ENCODE results near the gene GGACT. TPM values are rescaled to one million over a fixed set of nuclear protein-coding genes. Genes with fewer than 3 reads are reported as not detected.

The GGACT gene
- total RNA-seq, 1 donor from 2014 or later = 1.4 TPM

DNA sequence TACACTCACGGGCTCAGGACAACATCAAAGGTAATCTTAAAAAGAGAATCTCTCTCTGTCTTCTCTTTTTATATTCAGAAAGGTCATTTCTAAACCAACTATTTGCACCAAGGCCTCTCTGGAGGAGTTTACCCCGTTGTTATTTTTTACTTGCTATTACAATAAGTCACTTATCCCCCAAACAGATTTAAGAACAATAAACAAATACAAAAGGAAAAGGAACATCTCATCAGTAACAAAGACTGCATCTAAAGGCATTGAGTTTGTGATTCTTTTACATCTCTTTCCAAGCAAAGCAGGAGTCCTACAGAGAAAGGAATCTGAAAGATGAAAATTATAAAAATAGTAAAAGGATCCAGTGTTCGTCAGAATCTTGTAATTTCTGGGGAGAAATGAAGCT, 75.4 kb downstream of the GGACT start:
- DNase-seq = no peak

DNA sequence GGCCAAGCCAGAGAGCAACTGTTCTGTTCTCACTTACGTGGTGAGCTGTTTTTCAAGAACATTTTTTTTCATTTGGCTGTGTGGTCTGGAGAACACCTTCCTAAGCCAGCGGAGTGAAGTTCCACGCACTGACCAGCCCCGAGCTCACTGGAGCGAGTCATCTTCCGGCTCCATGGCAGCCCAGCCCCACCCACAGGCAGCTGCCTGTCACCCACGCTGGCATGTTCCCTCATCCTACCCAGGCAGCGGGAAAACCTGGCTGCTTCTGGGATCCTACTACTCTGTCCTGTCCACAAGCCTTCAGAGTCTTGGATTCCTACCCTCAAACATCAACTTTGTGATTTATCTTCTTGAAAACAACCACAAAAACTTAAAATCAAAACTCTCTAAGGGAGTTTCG, 76.2 kb downstream of the GGACT start:
- DNase-seq = no peak

DNA sequence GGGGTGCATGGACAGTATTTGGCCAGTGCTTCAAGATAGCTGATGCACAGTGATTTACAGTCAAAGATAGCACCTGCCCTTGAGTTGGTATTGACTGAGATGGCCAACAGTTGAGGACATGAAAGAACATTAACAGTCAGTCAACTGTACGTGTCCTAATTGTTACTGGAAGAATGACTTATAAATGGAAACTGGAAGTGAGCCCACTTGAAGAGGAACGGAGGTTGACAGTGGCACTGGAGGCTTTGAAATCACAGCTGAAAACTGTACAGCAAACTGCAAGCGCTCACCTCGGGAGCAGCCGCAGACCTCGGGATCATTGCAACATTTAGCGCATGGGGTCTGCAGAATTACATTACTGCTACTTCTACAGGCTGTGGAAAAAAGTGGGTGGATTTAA, 77.1 kb downstream of the GGACT start:
- DNase-seq = no peak

DNA sequence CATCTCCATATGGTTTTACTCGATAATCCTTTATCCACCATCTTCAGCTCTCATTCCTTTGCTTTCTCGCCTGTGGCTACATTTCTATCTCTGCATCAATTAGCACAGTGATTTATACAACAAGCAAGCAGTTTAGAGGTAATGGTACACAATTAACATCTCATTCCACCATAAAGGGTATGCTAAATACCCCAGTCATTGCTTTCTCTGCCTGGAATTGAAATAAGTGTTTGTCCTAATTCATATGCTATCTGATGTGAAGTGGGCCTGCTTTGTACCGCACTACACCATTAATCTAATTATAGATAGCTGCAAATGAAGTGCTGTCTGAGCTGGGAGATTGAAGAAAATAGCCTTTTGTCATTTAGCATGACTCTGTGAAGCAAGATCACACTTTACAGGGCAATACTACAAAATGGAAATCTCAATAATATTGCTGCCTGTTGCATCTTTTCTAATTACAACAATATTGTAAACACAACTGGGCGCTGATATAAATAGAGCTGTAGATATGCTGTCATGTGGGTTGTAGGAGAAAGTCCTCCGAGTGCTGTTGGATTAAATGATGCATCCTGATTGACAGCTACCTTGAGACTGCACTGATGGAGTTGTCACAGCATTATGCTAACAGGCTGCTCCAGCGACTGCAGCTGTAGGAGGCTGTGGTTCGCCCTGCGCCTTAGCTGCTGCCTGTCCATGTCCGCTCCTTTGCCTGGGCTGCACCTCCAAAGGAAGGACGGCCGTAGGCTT, 78.2 kb downstream of the GGACT start:
- DNase-seq = no peak

GRCh38 chr13:100508996-100509395, 79.6 kb downstream of the GGACT start:
- DNase-seq = no peak

- no peak for DNase-seq
Observed at GRCh38 chr13:100508455-100508854, 80.1 kb downstream of the GGACT start.

- no peak for DNase-seq
Observed at GRCh38 chr13:100506600-100507422, 81.8 kb downstream of the GGACT start.

DNA sequence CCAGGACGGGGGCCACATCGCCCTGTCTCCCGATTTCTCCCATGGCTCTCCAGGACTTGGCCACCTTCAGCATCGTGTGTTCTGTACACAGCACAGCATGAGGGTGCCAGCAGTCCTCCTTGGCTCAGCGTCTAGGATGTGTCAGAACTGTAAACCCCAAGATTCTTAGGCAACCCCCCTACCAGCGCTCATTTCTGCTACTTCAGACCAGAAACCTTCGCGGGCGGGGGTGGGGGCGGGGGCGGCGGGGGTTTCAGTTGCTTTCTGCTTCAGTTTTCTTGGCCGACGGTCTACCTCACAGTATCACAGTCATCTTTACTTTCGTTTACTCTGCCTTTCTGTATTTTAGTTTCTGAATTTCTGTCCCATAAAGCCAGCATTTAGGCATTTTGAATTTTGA, 82.4 kb downstream of the GGACT start:
- no peak for DNase-seq

- no peak for DNase-seq
Observed at GRCh38 chr13:100503622-100504021, 85.0 kb downstream of the GGACT start.

- no peak for DNase-seq
Observed at GRCh38 chr13:100502446-100502845, 86.1 kb downstream of the GGACT start.

GRCh38 chr13:100497389-100497788, 91.2 kb downstream of the GGACT start:
- no peak for DNase-seq

- DNase-seq = no peak
Observed at GRCh38 chr13:100495455-100495854, 93.1 kb downstream of the GGACT start.

DNA sequence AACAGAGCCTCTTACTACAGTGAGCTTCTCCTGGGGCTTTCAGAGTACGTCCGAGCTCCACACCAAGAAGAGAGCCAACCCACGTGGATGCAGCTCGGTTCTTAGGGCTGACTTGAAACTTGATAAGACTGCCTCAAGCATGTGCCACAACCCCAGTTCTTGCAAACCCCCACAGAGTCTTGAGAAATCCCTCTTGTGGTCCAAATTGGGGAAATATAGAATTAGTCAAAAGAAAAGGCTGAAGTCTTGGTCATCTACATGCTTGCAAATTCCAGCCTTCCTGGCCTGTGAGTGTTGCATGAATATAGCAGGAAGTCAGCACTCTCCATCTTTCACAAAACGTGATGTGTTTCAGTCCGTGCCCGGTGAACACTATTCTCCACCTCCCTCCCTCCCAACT, 95.2 kb downstream of the GGACT start:
- DNase-seq = no peak

- no peak for DNase-seq
Observed at GRCh38 chr13:100491164-100491842, 97.3 kb downstream of the GGACT start.

DNA sequence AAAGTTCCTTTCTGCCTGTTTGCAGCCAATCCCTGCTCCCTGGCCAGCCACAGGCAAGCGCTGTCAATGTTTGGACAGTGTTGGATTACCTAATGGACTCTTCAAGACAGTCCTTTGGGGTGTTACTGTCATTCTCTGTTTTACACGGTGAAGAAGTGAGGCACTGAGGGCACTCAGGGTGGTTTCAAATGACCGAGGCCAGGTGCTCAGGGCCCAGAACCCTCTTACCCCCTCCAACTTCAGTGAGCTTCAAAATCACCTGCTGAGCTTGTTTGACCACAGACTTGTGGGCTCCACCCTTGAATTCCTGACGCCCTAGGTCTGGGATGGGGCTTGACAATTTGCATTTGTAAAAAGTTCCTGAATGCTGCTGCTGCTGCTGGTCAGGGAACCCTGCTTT, 97.9 kb downstream of the GGACT start:
- DNase-seq = no peak

DNA sequence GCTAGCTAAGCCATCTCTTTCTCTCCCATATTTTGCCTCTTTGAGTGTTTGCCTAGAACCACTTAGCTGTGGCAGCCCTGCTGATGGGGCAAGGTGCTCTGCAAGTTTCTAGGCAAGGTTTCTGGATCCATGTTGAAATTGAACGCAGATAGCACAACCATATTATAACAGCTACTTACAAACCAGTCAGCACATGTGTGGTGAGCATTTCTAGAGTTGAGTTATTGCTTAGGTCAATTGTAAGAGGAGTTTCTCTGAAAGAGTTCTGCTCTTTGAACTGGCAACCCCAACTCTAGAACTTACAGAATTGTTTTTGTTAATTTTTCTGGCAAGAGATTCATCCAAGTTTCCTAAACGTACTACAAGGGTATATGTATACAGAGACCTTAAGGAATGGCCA, 103.3 kb downstream of the GGACT start:
- no peak for DNase-seq

DNA sequence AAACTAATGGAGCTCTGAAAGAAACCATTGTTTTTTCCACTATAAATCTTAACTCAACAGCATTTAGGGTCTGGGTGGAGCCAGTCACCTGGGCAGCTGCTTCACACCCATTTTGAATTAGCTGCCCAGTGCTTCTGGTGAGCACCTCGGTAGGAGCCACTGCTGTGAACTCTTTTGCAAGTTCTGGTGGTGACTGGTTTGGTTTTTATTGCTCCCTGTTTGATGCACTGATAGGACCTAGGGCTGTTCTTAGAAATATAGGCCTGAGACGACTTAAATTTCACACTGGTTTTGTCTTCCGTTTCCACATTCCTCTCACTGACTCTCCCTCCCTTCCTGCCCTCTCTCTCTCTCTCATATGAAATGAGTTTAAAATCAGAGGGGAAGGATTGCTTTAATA, 103.9 kb downstream of the GGACT start:
- no peak for DNase-seq

DNA sequence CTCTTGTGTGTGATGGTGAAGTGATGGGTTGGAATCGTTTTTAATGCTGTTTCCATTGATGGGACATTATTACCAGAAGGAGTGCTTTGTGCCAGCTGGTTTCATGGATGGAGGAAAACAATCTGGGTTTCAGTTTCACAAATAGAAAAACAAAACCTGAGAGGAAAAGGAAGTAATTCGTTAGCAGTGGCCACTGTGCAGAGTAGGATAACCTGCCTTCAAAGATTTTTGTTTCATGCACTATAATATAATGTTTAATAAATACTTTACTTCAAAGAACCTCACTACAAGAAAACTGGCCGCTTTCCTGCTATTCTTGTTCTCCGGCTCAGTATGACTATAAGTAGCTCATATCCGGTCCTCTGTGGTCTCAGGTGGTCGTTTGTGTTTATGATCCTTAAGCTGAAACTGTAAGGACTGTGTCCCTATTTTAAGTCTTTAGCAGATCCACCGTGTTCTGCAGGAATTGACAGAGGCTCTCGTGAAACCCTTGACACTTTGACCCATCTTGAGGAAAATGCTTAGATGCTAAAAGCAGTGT, 104.7 kb downstream of the GGACT start:
- no peak for DNase-seq

GRCh38 chr13:100483139-100483538, 105.5 kb downstream of the GGACT start:
- DNase-seq = no peak

- DNase-seq = no peak
Observed at GRCh38 chr13:100480676-100481075, 107.9 kb downstream of the GGACT start.
